ENCODE results near the gene FADS2. TPM values are rescaled to one million over a fixed set of nuclear protein-coding genes. Genes with fewer than 3 reads are reported as not detected.
A peak's percentile ranks its signal among the peaks of the same experiment; 100 is the strongest.

FADS2 gene
- total RNA-seq, 4 donors from 2014 or later: 15.4 to 540 (median 173) TPM

GRCh38 chr11:61891331-61892084 is 63.4 kb downstream of the FADS2 start, which contains the start of gene FADS3:
Gene FADS3 (minus strand): TSS chr11:61891545. CDS start chr11:61891381, 164 bp downstream.
- no peak for TF ChIP-seq CTCF (IDR thresholded peaks at IDR 0.05)
- TF ChIP-seq POLR2A (IDR thresholded peaks at IDR 0.05): no peak
- 0 to 1% methylated on average over 1 to 27 of the region's 96 CpGs for WGBS, 2 donors
- intact Hi-C loops (cut with DNase I; ENCODE audit: low total_unique reads): no loop called here
- peak within 1 kb of the TSS; percentile 50 for H3K4me3 ChIP-seq (ENCODE audit: low read depth, poor library complexity, severe bottlenecking)
- DNase-seq (ENCODE audit: low spot score in 2 of 2): peak; percentile 67 to 96

DNA sequence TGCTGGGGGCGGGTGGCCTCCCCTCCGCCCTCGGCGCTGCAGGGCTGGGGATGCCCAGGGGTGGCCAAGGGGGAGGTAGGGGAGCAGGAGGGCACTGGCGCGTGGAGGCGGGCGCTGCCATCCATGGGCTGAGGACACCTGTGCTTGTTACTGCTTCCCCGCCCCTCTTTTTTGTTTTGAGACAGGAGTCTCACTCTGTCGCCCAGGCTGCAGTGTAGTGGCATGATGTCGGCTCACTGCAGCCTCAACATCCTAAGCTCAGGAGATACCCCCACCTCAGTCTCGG is 63.9 kb downstream of the FADS2 start:
- WGBS, 2 donors: 16 to 23% methylated on average over 12 of the region's 12 CpGs
- intact Hi-C loops (cut with DNase I; ENCODE audit: low total_unique reads): no loop called here
- no peak overlapping the region for H3K4me3 ChIP-seq (ENCODE audit: low read depth, poor library complexity, severe bottlenecking)
- TF ChIP-seq POLR2A (IDR thresholded peaks at IDR 0.05) (no peak), CTCF (IDR thresholded peaks at IDR 0.05) (no peak)
- DNase-seq (ENCODE audit: low spot score in 2 of 2): no peak

DNA sequence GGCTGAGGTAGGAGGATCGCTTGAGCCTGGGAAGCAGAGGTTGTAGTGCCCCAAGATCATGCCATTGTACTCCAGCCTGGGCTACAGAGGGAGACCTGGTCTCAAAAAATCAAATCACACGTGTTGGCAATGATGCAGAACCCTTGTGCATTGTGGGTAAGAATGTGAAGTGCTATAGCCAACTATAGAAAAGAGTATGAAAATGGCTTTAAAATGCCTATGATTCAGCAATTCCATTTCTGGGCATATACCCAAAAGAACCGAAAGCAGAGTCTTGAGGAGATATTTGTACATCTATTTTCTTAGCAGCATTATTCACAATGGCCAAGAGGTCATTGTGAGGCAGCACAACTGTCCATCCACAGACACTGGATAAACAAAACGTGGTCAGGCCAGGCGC is 65.9 kb downstream of the FADS2 start:
- no peak overlapping the region for H3K4me3 ChIP-seq (ENCODE audit: low read depth, poor library complexity, severe bottlenecking)
- intact Hi-C loops (cut with DNase I; ENCODE audit: low total_unique reads): no loop called here
- DNase-seq (ENCODE audit: low spot score in 2 of 2): no peak
- WGBS, 2 donors: 53 to 56% methylated on average over 5 of the region's 5 CpGs
- TF ChIP-seq CTCF (IDR thresholded peaks at IDR 0.05): no peak
- TF ChIP-seq POLR2A (IDR thresholded peaks at IDR 0.05): no peak

DNA sequence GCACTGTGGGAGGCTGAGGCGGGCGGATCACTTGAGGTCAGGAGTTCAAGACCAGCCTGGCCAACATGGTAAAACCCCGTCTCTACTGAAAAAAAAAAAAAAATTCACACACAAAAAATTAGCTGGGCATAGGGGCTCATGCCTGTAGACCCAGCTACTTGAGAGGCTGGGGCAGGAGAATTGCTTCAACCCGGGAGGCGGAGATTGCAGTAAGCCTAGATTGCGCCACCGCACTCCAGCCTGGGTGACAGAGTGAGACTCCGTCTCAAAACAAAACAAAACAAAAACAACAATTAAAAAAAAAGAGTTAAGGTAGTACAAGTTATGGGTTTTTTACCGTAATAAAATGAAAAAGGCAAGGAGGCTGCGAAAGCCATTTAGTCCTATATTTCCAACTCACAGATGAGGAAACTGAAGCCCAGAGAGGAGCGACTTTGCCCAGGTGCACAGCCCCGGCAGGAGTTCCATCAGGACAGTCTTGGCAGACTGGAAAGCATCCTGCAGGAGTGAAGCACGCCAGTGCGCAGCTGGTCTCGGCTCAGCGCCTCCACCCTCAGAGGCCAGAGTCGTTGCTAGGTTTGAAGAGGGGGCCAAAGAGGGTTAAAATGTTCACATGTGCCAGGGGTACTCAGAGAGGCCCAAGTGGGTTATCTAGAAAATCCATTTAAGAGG is 67.1 kb downstream of the FADS2 start:
- no peak for DNase-seq (ENCODE audit: low spot score in 2 of 2)
- TF ChIP-seq CTCF (IDR thresholded peaks at IDR 0.05): no peak
- no peak for TF ChIP-seq POLR2A (IDR thresholded peaks at IDR 0.05)
- WGBS, 2 donors: 78 to 86% methylated on average over 17 of the region's 17 CpGs
- H3K4me3 ChIP-seq (ENCODE audit: low read depth, poor library complexity, severe bottlenecking): no peak overlapping the region
- intact Hi-C loops (cut with DNase I; ENCODE audit: low total_unique reads): loop anchor here (5.0 kb wide), 2 partner anchors 52 to 187 kb away; no protein-coding TSS in a partner anchor

DNA sequence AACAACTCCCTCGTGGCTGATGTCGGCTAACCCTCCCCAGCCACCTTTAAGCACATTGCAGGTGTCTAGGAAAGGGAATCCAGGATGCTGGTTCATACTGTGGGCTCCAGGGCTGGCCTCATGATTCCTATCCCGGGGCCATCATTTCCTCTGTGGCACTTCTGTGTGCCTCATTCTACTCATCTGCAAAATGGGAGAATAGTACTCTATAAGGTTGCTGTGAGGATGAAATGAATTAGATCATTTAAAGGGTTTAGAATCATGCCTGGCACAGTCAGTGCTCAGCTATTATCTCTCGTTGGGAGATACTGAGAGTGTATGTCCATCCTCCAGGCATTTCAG is 67.6 kb downstream of the FADS2 start:
- TF ChIP-seq CTCF (IDR thresholded peaks at IDR 0.05): no peak
- TF ChIP-seq POLR2A (IDR thresholded peaks at IDR 0.05): no peak
- WGBS, 2 donors: 73 to 77% methylated on average over 4 of the region's 4 CpGs
- DNase-seq (ENCODE audit: low spot score in 2 of 2): no peak
- no peak overlapping the region for H3K4me3 ChIP-seq (ENCODE audit: low read depth, poor library complexity, severe bottlenecking)
- intact Hi-C loops (cut with DNase I; ENCODE audit: low total_unique reads): loop anchor here (5.0 kb wide), 2 partner anchors 52 to 187 kb away; no protein-coding TSS in a partner anchor
